Measurements from ENCODE around the gene CAPN5.

DNA sequence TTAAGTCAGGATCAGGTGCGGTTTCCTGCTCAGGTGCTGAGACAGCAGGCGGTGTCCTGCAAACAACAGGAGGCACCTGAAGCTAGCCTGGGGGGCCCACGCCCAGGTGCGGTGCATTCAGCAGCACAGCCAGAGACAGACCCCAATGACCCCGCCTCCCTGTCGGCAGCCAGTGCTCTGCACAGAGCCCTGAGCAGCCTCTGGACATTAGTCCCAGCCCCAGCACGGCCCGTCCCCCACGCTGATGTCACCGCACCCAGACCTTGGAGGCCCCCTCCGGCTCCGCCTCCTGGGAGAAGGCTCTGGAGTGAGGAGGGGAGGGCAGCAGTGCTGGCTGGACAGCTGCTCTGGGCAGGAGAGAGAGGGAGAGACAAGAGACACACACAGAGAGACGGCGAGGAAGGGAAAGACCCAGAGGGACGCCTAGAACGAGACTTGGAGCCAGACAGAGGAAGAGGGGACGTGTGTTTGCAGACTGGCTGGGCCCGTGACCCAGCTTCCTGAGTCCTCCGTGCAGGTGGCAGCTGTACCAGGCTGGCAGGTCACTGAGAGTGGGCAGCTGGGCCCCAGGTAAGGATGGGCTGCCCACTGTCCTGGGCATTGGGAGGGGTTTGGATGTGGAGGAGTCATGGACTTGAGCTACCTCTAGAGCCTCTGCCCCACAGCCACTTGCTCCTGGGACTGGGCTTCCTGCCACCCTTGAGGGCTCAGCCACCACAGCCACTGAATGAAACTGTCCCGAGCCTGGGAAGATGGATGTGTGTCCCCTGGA is 61.3 kb downstream of the CAPN5 start, which contains the start of gene MYO7A:
- TF ChIP-seq, protein P1, sequence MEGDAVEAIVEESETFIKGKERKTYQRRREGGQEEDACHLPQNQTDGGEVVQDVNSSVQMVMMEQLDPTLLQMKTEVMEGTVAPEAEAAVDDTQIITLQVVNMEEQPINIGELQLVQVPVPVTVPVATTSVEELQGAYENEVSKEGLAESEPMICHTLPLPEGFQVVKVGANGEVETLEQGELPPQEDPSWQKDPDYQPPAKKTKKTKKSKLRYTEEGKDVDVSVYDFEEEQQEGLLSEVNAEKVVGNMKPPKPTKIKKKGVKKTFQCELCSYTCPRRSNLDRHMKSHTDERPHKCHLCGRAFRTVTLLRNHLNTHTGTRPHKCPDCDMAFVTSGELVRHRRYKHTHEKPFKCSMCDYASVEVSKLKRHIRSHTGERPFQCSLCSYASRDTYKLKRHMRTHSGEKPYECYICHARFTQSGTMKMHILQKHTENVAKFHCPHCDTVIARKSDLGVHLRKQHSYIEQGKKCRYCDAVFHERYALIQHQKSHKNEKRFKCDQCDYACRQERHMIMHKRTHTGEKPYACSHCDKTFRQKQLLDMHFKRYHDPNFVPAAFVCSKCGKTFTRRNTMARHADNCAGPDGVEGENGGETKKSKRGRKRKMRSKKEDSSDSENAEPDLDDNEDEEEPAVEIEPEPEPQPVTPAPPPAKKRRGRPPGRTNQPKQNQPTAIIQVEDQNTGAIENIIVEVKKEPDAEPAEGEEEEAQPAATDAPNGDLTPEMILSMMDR (IDR thresholded peaks at IDR 0.05) = no peak
- no peak for TF ChIP-seq POLR2A (IDR thresholded peaks at IDR 0.05)
